GM19043 (cell line): ENCODE results near the gene GAREM1.

Experiments
- ATAC-seq: cut with Tn5 transposase; IDR thresholded peaks from one replicate; pipeline ENCODE4 v1.9.1; 2021; ENCODE audit warnings: low read depth; ENCODE audit not compliant: unreplicated experiment

Gene GAREM1

GRCh38 chr18:32427084-32427900 lies 43.4 kb downstream of the GAREM1 start:
- ATAC-seq, result no peak

- ATAC-seq, result no peak
These were observed 45.2 kb downstream of the GAREM1 start for GRCh38 chr18:32425466-32425865.

- ATAC-seq, result no peak
These were observed 46.0 kb downstream of the GAREM1 start for GRCh38 chr18:32424696-32425095.

- ATAC-seq, result no peak
These were observed 47.5 kb downstream of the GAREM1 start for GRCh38 chr18:32422978-32423740.

GRCh38 chr18:32422201-32422600 lies 48.5 kb downstream of the GAREM1 start:
- ATAC-seq, result no peak

- no peak for ATAC-seq
These were observed 50.5 kb downstream of the GAREM1 start for GRCh38 chr18:32420084-32420750.

GRCh38 chr18:32418148-32418547 lies 52.5 kb downstream of the GAREM1 start:
- ATAC-seq, result no peak

- no peak for ATAC-seq
These were observed 65.1 kb downstream of the GAREM1 start for GRCh38 chr18:32405588-32405987.

GRCh38 chr18:32401621-32402020 lies 69.1 kb downstream of the GAREM1 start:
- ATAC-seq, result no peak

- no peak for ATAC-seq
These were observed 77.3 kb downstream of the GAREM1 start for GRCh38 chr18:32393407-32393806.

GRCh38 chr18:32391126-32391525 lies 79.6 kb downstream of the GAREM1 start:
- no peak for ATAC-seq

GRCh38 chr18:32389858-32390257 lies 80.8 kb downstream of the GAREM1 start:
- no peak for ATAC-seq

GRCh38 chr18:32389191-32389590 lies 81.5 kb downstream of the GAREM1 start:
- no peak for ATAC-seq

- ATAC-seq, result no peak
These were observed 84.2 kb downstream of the GAREM1 start for GRCh38 chr18:32386471-32386870.

- no peak for ATAC-seq
These were observed 87.4 kb downstream of the GAREM1 start for GRCh38 chr18:32383050-32383819.

GRCh38 chr18:32381761-32382160 lies 88.9 kb downstream of the GAREM1 start:
- ATAC-seq, result no peak

- ATAC-seq, result no peak
These were observed 90.1 kb downstream of the GAREM1 start for GRCh38 chr18:32380559-32380958.

GRCh38 chr18:32379891-32380290 lies 90.8 kb downstream of the GAREM1 start:
- no peak for ATAC-seq

- no peak for ATAC-seq
These were observed 92.0 kb downstream of the GAREM1 start for GRCh38 chr18:32378705-32379104.

GRCh38 chr18:32373995-32374394 lies 96.7 kb downstream of the GAREM1 start:
- no peak for ATAC-seq

- ATAC-seq, result no peak
These were observed 97.2 kb downstream of the GAREM1 start for GRCh38 chr18:32373505-32373904.
